ENCODE results near the gene ARL3.
A peak's percentile ranks its signal among the peaks of the same experiment; 100 is the strongest.

DNA sequence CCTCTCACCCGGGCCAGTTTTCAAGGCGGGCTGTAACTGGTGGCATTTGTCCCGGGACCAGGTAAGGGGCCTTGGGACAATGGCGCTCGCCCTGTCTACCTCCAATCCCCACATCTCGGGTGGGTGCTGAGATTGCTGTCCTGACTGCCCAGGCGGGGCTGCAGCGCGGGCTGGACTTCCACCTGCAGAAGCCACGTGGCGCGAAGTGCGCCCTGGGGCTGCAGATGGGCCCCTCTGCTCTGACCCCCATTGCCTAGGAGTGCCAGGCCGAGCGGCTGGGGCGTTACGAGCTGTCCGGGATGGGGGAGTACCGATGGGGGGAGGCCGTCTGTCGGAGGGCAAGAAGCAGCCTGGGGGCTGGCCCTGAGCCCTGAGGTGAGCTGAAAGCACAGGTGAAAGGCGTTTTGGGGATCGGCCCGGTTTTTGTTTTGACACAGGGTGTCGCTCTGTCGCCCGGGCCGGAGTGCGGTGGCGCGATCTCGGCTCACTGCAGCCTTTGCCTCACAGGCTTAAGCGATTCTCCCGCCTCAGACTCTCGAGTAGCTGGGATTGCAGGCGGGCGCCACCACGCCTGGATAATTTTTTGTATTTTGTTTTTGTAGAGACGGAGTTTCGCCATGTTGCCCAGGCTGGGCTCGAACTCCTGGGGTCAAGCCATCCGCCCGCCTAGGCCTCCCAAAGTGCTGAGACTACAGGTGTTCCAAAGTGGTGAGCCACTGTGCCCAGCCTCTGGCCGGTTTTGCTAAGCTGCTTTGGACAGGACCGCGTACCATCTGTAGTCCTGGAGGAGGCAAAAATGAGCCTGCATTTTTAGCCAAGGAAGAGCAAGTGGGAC lies 641 bp upstream of the ARL3 start, which contains the start of gene SFXN2:
- TF ChIP-seq POLR2A (IDR thresholded peaks at IDR 0.05), result peak in 1 of 2 donors; percentile 15
- TF ChIP-seq, protein P1, sequence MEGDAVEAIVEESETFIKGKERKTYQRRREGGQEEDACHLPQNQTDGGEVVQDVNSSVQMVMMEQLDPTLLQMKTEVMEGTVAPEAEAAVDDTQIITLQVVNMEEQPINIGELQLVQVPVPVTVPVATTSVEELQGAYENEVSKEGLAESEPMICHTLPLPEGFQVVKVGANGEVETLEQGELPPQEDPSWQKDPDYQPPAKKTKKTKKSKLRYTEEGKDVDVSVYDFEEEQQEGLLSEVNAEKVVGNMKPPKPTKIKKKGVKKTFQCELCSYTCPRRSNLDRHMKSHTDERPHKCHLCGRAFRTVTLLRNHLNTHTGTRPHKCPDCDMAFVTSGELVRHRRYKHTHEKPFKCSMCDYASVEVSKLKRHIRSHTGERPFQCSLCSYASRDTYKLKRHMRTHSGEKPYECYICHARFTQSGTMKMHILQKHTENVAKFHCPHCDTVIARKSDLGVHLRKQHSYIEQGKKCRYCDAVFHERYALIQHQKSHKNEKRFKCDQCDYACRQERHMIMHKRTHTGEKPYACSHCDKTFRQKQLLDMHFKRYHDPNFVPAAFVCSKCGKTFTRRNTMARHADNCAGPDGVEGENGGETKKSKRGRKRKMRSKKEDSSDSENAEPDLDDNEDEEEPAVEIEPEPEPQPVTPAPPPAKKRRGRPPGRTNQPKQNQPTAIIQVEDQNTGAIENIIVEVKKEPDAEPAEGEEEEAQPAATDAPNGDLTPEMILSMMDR (IDR thresholded peaks at IDR 0.05), result no peak

All from Peyer's patch (tissue), 4 donors.